Measurements from ENCODE around the gene SLC33A1.
"Not testable (repeated sequence)": the region's sequence is repeated elsewhere in the genome, so short reads cannot be mapped to it uniquely, and the experiment has no call there.

SLC33A1 gene

GRCh38 chr3:155861476-155862183 lies 7.4 kb upstream of the SLC33A1 start:
- no peak for DNase-seq (ENCODE audit: low read depth)

DNA sequence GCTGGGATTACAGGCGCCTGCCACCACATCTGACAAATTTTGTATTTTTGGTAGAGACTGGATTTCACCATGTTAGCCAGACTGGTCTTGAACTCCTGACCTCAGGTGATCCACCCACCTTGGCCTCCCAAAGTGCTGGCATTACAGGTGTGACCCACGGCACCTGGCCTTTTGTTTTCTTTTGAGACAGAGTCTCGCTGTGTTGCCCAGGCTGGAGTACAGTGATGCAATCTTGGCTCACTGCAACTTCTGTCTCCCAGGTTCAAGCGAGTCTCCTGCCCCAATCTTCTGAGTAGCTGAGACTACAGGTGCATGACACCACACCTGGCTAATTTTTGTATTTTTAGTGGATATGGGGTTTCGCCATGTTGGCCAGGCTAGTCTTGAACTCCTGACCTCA lies 6.2 kb upstream of the SLC33A1 start:
- DNase-seq (ENCODE audit: low read depth) = not testable (repeated sequence)

DNA sequence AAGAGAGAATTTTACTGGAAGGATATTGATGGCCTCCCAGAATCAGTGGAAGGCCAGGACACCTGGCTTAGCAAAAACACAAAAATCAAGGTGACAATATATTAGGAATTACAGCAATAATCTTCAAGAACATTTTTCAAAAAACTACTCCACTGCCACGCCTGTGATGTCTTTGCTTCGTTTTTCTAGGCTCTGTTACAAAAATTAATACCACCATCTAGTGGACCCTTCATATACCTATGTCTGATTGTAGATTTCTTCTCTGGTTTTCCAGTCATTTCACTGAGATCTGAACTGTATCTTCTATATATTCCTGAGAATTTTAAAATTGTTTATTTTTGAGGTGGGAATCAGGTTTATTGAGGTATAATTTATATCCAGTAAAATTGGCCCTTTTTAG lies 5.6 kb upstream of the SLC33A1 start:
- no peak for DNase-seq (ENCODE audit: low read depth)

GRCh38 chr3:155853214-155854140 lies 750 bp downstream of the SLC33A1 start:
- peak; percentile 1 for DNase-seq (ENCODE audit: low read depth)

- no peak for DNase-seq (ENCODE audit: low read depth)
These were observed 1.9 kb downstream of the SLC33A1 start for GRCh38 chr3:155852341-155852740.

- not testable (repeated sequence) for DNase-seq (ENCODE audit: low read depth)
These were observed 4.8 kb downstream of the SLC33A1 start for GRCh38 chr3:155849404-155849803.

DNA sequence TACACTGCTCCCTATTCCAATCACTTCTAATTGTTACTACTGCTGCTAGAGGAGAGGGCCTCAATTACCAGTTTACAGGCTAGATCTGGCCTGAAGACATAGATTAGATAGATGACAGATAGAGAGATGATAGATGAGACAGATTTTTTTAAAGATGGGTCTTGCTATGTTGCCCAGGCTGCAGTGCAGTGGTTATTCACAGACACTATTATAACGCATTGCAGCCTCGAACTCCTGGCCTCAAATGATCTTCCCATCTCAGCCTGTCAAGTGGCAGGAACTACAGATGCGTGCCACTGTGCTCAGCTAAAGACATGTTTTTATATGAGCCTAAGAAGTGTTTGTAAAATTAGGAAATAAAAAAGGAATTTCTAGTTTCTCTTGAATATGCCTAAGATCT lies 6.2 kb downstream of the SLC33A1 start:
- DNase-seq (ENCODE audit: low read depth) = no peak

DNA sequence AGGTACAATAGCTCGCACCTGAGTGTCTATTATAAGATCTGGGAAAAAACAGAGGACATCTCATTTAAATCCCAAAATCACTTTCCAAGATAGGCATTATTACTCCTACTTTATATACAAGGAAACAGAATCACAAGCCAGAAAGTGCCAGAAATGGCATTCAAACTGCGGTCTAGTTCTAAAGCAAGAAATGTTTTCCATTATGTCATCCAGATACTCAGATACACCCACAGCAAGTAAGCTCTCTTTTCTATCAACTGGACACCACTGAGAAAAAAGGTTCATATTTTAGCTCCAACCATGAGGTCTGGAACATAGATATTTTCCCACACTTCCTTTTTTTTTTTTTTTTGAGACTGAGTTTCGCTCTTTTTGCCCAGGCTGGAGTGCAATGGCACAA lies 8.1 kb downstream of the SLC33A1 start:
- no peak for DNase-seq (ENCODE audit: low read depth)

GRCh38 chr3:155843569-155843968 lies 10.7 kb downstream of the SLC33A1 start:
- no peak for DNase-seq (ENCODE audit: low read depth)

- no peak for DNase-seq (ENCODE audit: low read depth)
These were observed 18.7 kb downstream of the SLC33A1 start for GRCh38 chr3:155835341-155836071.

DNA sequence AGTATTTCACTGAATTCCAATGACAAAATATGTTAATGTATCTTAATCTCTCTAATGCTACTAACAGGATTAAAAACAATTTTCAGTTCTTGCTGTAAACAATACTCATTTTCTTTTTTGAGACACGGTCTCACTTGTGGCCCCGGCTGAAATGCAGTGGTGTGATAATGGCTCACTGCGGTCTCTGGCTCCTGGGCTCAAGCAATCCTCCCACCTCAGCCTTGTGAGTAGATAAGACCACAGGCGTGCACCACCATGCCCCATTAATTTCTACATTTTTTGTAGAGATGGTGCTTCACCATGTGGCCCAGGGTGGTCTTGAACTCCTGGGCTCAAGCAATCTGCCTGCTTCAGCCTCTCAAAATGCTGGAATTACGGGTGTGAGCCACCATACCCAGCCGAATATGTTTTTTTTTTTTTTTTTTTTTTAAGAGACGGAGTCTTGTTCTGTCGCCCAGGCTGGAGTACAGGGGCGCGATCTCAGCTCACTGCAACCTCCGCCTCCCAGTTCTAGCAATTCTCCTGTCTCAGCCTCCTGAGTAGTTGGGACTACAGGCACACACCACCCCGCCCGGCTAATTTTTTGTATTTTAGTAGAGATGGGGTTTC lies 25.6 kb downstream of the SLC33A1 start:
- DNase-seq (ENCODE audit: low read depth) = not testable (repeated sequence)

DNA sequence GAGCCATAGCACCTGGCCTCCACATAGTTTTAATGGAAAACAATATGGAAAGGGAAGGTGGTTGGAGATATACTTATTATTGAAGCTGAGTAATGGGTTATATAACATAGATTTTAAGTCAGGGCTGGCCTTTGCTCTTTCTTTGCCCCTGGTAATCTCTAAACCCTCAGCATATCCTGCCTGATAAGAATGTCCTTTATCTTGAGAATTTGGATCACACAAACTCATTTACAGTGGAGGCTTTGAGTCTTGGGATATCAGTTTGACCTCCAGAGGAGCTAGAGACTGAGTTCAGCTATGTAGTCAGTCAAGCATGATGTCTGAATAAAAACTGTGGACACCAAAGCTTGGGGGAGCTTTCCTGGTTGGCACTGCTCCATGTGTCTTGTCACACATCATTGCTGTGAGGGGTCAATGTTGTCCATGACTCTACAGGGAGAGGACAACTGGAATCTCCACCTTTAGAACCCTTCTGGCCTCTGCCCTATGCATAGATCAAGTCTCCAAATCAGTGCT lies 39.1 kb downstream of the SLC33A1 start:
- DNase-seq (ENCODE audit: low read depth) = no peak

DNA sequence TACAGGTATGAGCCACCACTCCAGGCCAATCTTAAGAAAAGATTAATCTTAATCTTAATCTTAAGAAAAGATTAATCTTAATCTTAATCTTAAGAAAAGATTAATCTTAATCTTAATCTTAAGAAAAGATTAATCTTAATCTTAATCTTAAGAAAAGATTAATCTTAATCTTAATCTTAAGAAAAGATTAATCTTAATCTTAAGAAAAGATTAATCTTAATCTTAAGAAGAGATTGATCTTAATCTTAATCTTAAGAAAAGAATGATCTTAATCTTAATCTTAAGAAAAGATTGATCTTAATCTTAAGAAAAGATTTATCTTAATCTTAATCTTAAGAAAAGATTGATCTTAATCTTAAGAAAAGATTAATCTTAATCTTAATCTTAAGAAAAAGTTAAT lies 41.0 kb downstream of the SLC33A1 start:
- not testable (repeated sequence) for DNase-seq (ENCODE audit: low read depth)

DNA sequence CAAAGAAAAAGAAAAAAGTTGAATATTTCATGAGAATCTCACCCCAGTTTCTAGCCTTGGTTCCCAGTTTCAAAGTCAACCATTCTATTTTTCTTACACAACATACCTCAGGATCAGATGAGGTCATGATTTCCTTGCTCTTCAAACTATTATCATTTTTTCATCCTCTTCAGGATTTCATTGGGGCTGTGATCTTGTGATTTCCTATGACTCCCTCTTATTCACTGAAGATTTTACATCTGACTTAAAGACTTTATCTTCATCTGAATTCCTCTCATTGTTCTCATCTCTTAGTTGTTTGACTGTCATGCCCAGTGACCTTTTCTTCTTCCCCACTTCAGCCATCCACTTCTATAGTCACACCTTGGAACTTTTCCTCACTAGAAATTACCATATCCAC lies 45.0 kb downstream of the SLC33A1 start:
- DNase-seq (ENCODE audit: low read depth) = no peak

- DNase-seq (ENCODE audit: low read depth) = no peak
These were observed 46.4 kb downstream of the SLC33A1 start for GRCh38 chr3:155807823-155808222.

DNA sequence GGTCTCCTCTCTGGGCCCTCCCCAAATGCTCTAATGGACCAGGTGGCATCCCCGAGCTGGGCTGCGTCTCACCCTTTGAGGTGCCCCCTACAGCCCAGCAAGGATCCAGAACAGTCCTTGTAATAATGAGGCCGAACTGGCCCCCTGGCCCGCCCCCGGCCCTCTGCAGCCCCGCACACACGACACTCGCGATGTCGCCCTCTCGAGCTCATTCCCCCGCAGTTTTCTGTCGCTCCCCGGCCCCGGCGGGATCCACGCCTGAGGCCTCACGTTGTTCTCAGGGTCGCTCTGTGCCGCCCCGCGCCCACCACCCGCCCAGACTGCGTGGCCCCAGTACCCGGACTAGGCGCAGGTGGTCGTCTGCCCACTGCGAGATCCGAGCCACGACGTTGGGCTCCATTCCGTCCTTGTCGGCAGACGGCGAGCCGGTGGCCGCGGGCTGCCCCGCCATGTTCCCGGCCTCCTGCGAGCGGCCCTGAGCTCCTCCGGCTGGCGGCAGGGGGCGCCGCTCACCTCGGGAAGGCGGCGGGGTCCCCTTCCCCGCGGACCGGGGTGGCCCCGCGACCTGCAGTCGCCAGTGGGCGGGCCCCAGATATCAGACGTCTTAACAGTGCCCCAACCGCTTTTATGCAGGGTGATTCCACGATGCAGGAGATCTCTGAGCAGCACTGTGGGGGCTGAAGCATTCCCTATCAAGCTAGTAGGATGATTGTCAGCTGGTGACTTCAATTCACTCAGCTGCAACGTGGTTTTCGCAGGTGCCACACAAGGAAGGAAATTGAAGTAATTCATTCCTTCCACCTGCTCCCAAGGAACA lies 48.2 kb downstream of the SLC33A1 start, which contains the start of gene C3orf33:
Gene C3orf33, minus strand, starts transcription at position 477 of the 817 bp plus-strand sequence. Its CDS starts 26 bp downstream, at position 451.
- peak; percentile 50 for DNase-seq (ENCODE audit: low read depth)

- peak; percentile 10 for DNase-seq (ENCODE audit: low read depth)
These were observed 48.9 kb downstream of the SLC33A1 start for GRCh38 chr3:155805204-155805801.

DNA sequence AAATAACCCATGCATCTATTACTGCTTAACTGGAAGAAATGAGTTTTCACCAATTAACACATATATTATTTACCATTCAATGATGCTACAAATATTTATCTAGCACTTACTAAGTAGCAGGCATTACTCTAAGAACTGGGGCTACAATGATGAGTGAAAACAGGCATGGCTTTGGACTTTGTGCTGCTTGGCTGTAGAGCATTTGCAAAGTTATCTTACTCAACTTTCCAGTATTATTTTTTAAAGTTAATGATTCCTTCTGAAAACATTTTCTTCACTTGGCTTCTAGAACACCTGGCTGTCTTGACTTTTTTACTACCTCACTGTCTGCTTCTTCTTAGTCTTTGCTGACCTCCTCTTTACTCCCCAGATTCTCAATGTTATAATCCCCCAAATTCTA lies 49.9 kb downstream of the SLC33A1 start:
- DNase-seq (ENCODE audit: low read depth) = no peak

DNA sequence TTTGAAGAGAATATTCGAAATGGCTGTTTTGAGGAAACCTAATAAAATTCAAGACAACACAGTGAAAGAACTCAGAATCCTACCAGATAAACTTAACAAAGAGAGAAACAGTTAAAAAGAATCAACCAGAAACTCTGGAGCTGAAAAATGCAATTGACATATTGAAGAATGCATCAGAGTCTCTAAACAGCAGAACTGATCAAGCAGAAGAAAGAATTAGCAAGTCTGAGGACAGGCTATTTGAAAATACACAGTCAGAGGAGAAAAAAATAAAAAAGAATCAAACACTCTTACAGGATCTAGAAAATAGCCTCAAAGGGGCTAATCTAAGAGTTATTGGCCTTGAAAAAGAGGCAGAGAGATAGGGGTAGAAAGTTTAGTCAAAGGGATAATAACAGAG lies 61.7 kb downstream of the SLC33A1 start:
- DNase-seq (ENCODE audit: low read depth) = no peak

DNA sequence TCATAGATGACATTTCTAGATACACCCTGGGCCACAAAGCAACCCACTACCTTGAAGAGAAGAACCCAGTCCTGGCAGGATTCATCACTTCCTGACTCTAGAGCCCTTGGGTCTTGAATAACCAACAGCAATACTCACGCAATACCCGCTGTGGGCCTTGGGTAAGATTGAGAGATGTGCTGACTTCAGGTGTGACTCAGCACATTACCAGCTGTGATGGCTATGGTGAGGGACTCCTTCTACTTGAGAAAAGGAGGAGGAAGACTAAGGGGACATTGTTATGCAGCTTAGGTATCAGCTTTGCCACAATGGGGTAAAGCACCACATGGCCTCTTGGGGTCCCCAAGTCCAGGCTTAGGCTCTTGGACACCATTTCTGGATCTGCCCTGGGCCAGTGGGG lies 63.0 kb downstream of the SLC33A1 start:
- no peak for DNase-seq (ENCODE audit: low read depth)

Measured in stimulated activated CD8-positive, alpha-beta memory T cell treated with anti-CD3 and anti-CD28 coated beads, Interleukin-15, amount 100 ng/mL, for 1 hour (primary cell).